Ishikawa (cell line): Measurements from ENCODE around the gene RNF223.

Experiments used
- CEBPB ChIP-seq: IDR thresholded peaks from 2 replicates; pipeline ENCODE4 v1.6.1; 2012
- FOXM1 ChIP-seq: IDR thresholded peaks from 2 replicates; pipeline ENCODE4 v1.6.1; 2012; ENCODE audit warnings: low read depth, borderline replicate concordance
- TCF12 ChIP-seq: IDR thresholded peaks from 2 replicates; pipeline ENCODE4 v1.6.1; 2012; ENCODE audit warnings: low read depth
- TEAD4 ChIP-seq: IDR thresholded peaks from 2 replicates; pipeline ENCODE4 v1.6.1; 2012
- ZBTB7A ChIP-seq: IDR thresholded peaks from 2 replicates; pipeline ENCODE4 v1.6.1; 2012; ENCODE audit warnings: low read depth
- TF ChIP-seq, protein P1 (sequence below): IDR thresholded peaks from 2 replicates; pipeline ENCODE4 v1.6.1; 2012; ENCODE audit warnings: low read depth, mild to moderate bottlenecking

- TF ChIP-seq FOXM1, result no peak
- no peak for TF ChIP-seq CEBPB
- no peak for TF ChIP-seq ZBTB7A
- no peak for TF ChIP-seq TEAD4
- TF ChIP-seq TCF12, result no peak
- TF ChIP-seq, protein P1, sequence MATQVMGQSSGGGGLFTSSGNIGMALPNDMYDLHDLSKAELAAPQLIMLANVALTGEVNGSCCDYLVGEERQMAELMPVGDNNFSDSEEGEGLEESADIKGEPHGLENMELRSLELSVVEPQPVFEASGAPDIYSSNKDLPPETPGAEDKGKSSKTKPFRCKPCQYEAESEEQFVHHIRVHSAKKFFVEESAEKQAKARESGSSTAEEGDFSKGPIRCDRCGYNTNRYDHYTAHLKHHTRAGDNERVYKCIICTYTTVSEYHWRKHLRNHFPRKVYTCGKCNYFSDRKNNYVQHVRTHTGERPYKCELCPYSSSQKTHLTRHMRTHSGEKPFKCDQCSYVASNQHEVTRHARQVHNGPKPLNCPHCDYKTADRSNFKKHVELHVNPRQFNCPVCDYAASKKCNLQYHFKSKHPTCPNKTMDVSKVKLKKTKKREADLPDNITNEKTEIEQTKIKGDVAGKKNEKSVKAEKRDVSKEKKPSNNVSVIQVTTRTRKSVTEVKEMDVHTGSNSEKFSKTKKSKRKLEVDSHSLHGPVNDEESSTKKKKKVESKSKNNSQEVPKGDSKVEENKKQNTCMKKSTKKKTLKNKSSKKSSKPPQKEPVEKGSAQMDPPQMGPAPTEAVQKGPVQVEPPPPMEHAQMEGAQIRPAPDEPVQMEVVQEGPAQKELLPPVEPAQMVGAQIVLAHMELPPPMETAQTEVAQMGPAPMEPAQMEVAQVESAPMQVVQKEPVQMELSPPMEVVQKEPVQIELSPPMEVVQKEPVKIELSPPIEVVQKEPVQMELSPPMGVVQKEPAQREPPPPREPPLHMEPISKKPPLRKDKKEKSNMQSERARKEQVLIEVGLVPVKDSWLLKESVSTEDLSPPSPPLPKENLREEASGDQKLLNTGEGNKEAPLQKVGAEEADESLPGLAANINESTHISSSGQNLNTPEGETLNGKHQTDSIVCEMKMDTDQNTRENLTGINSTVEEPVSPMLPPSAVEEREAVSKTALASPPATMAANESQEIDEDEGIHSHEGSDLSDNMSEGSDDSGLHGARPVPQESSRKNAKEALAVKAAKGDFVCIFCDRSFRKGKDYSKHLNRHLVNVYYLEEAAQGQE, result no peak
Observed at GRCh38 chr1:1110561-1110971, 36.5 kb upstream of the RNF223 start.
